Urothelium cell line (cell line): ENCODE results near the gene ASRGL1.
A peak's percentile ranks its signal among the peaks of the same experiment; 100 is the strongest.
"Not testable (repeated sequence)": the region's sequence is repeated elsewhere in the genome, so short reads cannot be mapped to it uniquely, and the experiment has no call there.

ENCODE experiments used
- DNase-seq: peaks from one replicate; pipeline ENCODE4 v3.0.0; 2011; ENCODE audit warnings: low spot score, mixed read lengths
- FAIRE-seq: peaks from 2 replicates; lab custom pipeline; 2011; peaks lifted over from hg19 to GRCh38; lab: Jason Lieb, UNC

Gene ASRGL1

GRCh38 chr11:62352355-62353336 lies 15.4 kb downstream of the ASRGL1 start:
- DNase-seq: no peak
- no peak for FAIRE-seq

- FAIRE-seq: no peak
- no peak for DNase-seq
Measured at GRCh38 chr11:62353841-62354240, 16.6 kb downstream of the ASRGL1 start.

GRCh38 chr11:62358273-62358672 lies 21.0 kb downstream of the ASRGL1 start:
- no peak for DNase-seq
- no peak for FAIRE-seq

GRCh38 chr11:62359475-62359874 lies 22.2 kb downstream of the ASRGL1 start:
- no peak for DNase-seq
- FAIRE-seq: no peak

GRCh38 chr11:62360685-62361084 lies 23.4 kb downstream of the ASRGL1 start:
- FAIRE-seq: no peak
- DNase-seq: no peak

- not testable (repeated sequence) for DNase-seq, FAIRE-seq
Measured at GRCh38 chr11:62368861-62369477, 31.7 kb downstream of the ASRGL1 start.

GRCh38 chr11:62370743-62371440 lies 33.6 kb downstream of the ASRGL1 start:
- DNase-seq: no peak
- no peak for FAIRE-seq

- no peak for FAIRE-seq
- DNase-seq: no peak
Measured at GRCh38 chr11:62372871-62373270, 35.6 kb downstream of the ASRGL1 start.

GRCh38 chr11:62373464-62374119 lies 36.3 kb downstream of the ASRGL1 start:
- FAIRE-seq (no peak), DNase-seq (no peak)

GRCh38 chr11:62374801-62375200 lies 37.6 kb downstream of the ASRGL1 start:
- FAIRE-seq: no peak

GRCh38 chr11:62378459-62379063 lies 41.3 kb downstream of the ASRGL1 start:
- FAIRE-seq, DNase-seq: not testable (repeated sequence)

More at GRCh38 chr11:62374801-62375200, 37.6 kb downstream of the ASRGL1 start:
- no peak for DNase-seq

- FAIRE-seq: not testable (repeated sequence)
Measured at GRCh38 chr11:62379586-62379985, 42.3 kb downstream of the ASRGL1 start.

GRCh38 chr11:62380821-62381245 lies 43.6 kb downstream of the ASRGL1 start:
- peak; percentile 61 for DNase-seq
- not testable (repeated sequence) for FAIRE-seq

More at GRCh38 chr11:62379586-62379985, 42.3 kb downstream of the ASRGL1 start:
- not testable (repeated sequence) for DNase-seq

GRCh38 chr11:62383822-62384221 lies 46.6 kb downstream of the ASRGL1 start:
- FAIRE-seq: no peak
- DNase-seq: no peak

GRCh38 chr11:62386083-62386482 lies 48.8 kb downstream of the ASRGL1 start:
- FAIRE-seq, DNase-seq: not testable (repeated sequence)

- FAIRE-seq (no peak), DNase-seq (no peak)
Measured at GRCh38 chr11:62387381-62387780, 50.1 kb downstream of the ASRGL1 start.

- FAIRE-seq: no peak
Measured at GRCh38 chr11:62388999-62389398, 51.8 kb downstream of the ASRGL1 start.

GRCh38 chr11:62390237-62390636 lies 53.0 kb downstream of the ASRGL1 start:
- FAIRE-seq: no peak
- DNase-seq: no peak

More at GRCh38 chr11:62388999-62389398, 51.8 kb downstream of the ASRGL1 start:
- no peak for DNase-seq

GRCh38 chr11:62390722-62391121 lies 53.5 kb downstream of the ASRGL1 start:
- FAIRE-seq (no peak), DNase-seq (no peak)
